Smooth muscle cell (in vitro differentiated cells): ENCODE results near the gene VPS51. TPM values are rescaled to one million over a fixed set of nuclear protein-coding genes. Genes with fewer than 3 reads are reported as not detected.

Experiments used
- DNase-seq: peaks from one replicate; lab custom pipeline; 2025; ENCODE audit not compliant: unreplicated experiment; lab: John Stamatoyannopoulos, UW
- H2AFZ ChIP-seq: fragments of 200-600 bp; sonication (generic); 2 replicates; pipeline ENCODE4 v1.6.0; 2016; ENCODE audit warnings: antibody characterized with exemption, low read depth, mild to moderate bottlenecking
- H3F3A ChIP-seq: fragments of 200-600 bp; sonication (generic); 2 replicates; pipeline ENCODE4 v1.6.0; 2017; ENCODE audit warnings: antibody characterized with exemption, low read depth
- H3K27ac ChIP-seq: fragments of 200-600 bp; sonication (generic); 2 replicates; pipeline ENCODE4 v1.5.1; 2016; ENCODE audit warnings: low read depth, mild to moderate bottlenecking
- H3K27me3 ChIP-seq: fragments of 200-600 bp; sonication (generic); 2 replicates; pipeline ENCODE4 v1.6.1; 2016; ENCODE audit warnings: low read depth, mild to moderate bottlenecking
- H3K36me3 ChIP-seq: fragments of 200-600 bp; sonication (generic); 2 replicates; pipeline ENCODE4 v1.5.1; 2016; ENCODE audit warnings: low read depth
- H3K4me1 ChIP-seq: fragments of 200-600 bp; sonication (generic); 2 replicates; pipeline ENCODE4 v1.5.1; 2016; ENCODE audit warnings: low read depth
- H3K4me2 ChIP-seq: fragments of 200-600 bp; sonication (generic); 2 replicates; pipeline ENCODE4 v1.6.0; 2016; ENCODE audit warnings: mild to moderate bottlenecking
- H3K4me3 ChIP-seq: fragments of 200-600 bp; sonication (generic); 2 replicates; pipeline ENCODE4 v1.5.1; 2016; ENCODE audit warnings: mild to moderate bottlenecking
- H3K79me2 ChIP-seq: fragments of 200-600 bp; sonication (generic); 2 replicates; pipeline ENCODE4 v1.6.0; 2016; ENCODE audit warnings: low read depth, mild to moderate bottlenecking
- H3K9ac ChIP-seq: fragments of 200-600 bp; sonication (generic); 2 replicates; pipeline ENCODE4 v1.6.0; 2016; ENCODE audit warnings: low read depth
- H3K9me3 ChIP-seq: fragments of 200-600 bp; sonication (generic); replicated peaks from 2 replicates; pipeline ENCODE4 v1.5.1; 2016; ENCODE audit warnings: low read depth
- H4K20me1 ChIP-seq: fragments of 200-600 bp; sonication (generic); 2 replicates; pipeline ENCODE4 v1.6.0; 2016; ENCODE audit warnings: low read depth
- CTCF ChIP-seq: fragments of 200-600 bp; sonication (generic); IDR thresholded peaks from 2 replicates; pipeline ENCODE4 v1.5.1; 2017; ENCODE audit warnings: borderline replicate concordance, mild to moderate bottlenecking, antibody characterized with exemption; ENCODE audit not compliant: insufficient read depth, poor library complexity, severe bottlenecking
- WGBS: methylation state at CpG from one replicate; pipeline ENCODE4 v1.1.7; 2016; ENCODE audit warnings: low lambda C conversion rate; 5-methylcytosine and 5-hydroxymethylcytosine counted together
- polyA plus RNA-seq: library from polyadenylated mRNA; unstranded; fragments of >200 nt; fragmentation: Nextera tagmentation; extraction: Ambion mirVana; gene quantifications from 2 replicates; pipeline ENCODE4 v1.2.1, GENCODE V29; 2016
- total RNA-seq: library from RNA; depleted of rRNA; stranded (reverse); fragments of >200 nt; gene quantifications from 2 replicates; pipeline ENCODE4 v1.2.3, GENCODE V29; 2014

VPS51 gene
- total and polyA plus RNA-seq, 2 experiments from 2014 or later, result 55.2 to 154 TPM

DNA sequence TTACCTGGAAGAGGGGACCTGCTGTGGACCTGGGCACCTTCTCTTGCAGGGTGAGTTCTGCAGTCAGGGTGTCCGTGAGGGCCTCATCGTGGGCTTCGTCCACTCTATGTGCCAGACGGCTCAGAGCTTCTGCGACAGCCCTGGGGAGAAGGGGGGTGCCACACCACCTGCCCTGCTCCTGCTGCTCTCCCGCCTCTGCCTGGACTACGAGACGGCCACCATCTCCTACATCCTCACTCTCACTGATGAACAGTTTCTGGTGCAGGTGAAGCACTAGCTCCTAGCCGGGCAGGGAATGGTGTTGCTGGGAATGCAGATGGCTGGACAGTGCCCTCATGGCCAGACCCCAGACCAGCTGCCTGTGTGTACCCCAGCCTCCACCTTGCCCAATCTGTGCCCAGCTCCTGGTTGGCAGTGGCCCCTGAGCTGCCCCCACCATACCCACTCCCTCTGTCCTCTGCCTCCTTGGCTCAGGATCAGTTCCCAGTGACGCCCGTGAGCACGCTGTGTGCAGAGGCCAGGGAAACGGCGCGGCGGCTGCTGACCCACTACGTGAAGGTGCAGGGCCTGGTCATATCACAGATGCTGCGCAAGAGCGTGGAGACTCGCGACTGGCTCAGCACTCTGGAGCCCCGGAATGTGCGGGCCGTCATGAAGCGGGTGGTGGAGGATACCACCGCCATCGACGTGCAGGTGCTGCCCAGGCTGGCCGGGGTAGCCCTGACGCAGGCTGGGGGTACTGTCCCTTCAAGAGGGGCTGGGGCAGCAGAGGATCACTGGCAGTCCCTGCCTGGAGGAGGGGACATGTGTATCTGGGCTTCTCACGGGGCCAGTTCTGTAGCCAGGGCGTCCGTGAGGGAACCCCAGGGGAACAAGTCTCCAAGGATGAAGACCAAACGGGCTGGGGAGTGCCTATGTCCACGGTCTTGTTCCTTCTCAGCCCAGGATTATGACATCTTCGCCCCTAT lies 13.5 kb downstream of the VPS51 start:
- Histone ChIP-seq H3K36me3 (no peaks in the 10 kb centered on the region), H3K4me2 (no peak overlapping the region), H3K27me3 (no peaks in the 10 kb centered on the region), H3K79me2 (peaks cover 7% of the 10 kb centered on the region), H3K4me1 (peaks cover 18% of the 10 kb centered on the region), H2AFZ (no peak overlapping the region), H3K9me3 (no peaks in the 10 kb centered on the region), H3F3A (no peaks in the 10 kb centered on the region), H3K9ac (no peak overlapping the region), H3K27ac (no peak overlapping the region), H4K20me1 (peaks cover 15% of the 10 kb centered on the region), H3K4me3 (no peak overlapping the region)
- 94% methylated on average over 36 of the region's 36 CpGs for WGBS
- TF ChIP-seq CTCF, result no peak
- no peak for DNase-seq

- peak; percentile 92 for TF ChIP-seq CTCF
- H3F3A ChIP-seq, result no peaks in the 10 kb centered on the region
- peak; percentile 89 for DNase-seq
- H3K4me3 ChIP-seq, result no peak overlapping the region
- H3K27me3 ChIP-seq, result no peaks in the 10 kb centered on the region
- 17% methylated on average over 18 of the region's 18 CpGs for WGBS
- H3K9ac ChIP-seq, result no peak overlapping the region
- no peak overlapping the region for H2AFZ ChIP-seq
- no peaks in the 10 kb centered on the region for H3K36me3 ChIP-seq
- peaks cover 7% of the 10 kb centered on the region for H3K79me2 ChIP-seq
- no peaks in the 10 kb centered on the region for H3K9me3 ChIP-seq
- peaks cover 13% of the 10 kb centered on the region for H4K20me1 ChIP-seq
- H3K4me2 ChIP-seq, result peak overlapping the region; percentile 16
- H3K4me1 ChIP-seq, result peaks cover 18% of the 10 kb centered on the region
- no peak overlapping the region for H3K27ac ChIP-seq
Observed at GRCh38 chr11:65110354-65110861, 14.4 kb downstream of the VPS51 start.

DNA sequence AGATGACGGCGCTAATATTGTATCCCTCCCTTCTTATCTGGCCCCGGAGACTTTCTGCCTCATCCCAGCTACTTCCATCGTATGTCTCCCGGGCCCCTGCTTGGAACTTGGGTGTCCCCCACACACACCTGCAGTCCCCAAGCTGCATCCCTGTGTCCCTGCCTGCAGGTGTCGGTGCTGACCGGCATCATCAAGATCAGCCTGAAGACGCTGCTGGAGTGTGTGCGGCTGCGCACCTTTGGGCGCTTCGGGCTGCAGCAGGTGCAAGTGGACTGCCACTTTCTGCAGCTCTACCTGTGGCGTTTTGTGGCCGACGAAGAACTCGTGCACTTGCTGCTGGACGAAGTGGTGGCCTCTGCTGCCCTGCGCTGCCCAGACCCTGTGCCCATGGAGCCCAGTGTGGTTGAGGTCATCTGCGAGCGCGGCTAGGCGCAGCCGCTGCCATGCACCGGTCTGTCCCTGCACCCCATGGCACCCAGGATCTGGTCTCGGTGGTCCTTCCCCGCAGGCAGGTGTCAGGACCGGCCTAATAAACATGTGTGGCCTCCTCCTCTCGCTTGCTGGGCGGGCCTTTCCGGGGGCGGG lies 15.2 kb downstream of the VPS51 start:
- TF ChIP-seq CTCF, result no peak
- 64% methylated on average over 31 of the region's 31 CpGs for WGBS
- no peaks in the 10 kb centered on the region for H3F3A ChIP-seq
- H3K4me1 ChIP-seq, result peaks cover 18% of the 10 kb centered on the region
- H3K27me3 ChIP-seq, result no peaks in the 10 kb centered on the region
- peaks cover 5% of the 10 kb centered on the region for H4K20me1 ChIP-seq
- no peak overlapping the region for H3K27ac ChIP-seq
- peak overlapping the region; percentile 71 for H3K4me3 ChIP-seq
- no peak overlapping the region for H3K9ac ChIP-seq
- no peak overlapping the region for H2AFZ ChIP-seq
- peaks cover 12% of the 10 kb centered on the region for H3K79me2 ChIP-seq
- no peaks in the 10 kb centered on the region for H3K9me3 ChIP-seq
- no peaks in the 10 kb centered on the region for H3K36me3 ChIP-seq
- DNase-seq, result no peak
- peak overlapping the region; percentile 98 for H3K4me2 ChIP-seq
